NCI-H2081 treated with DMSO at 0.1 percent for 48 hours (cell line): ENCODE measurements around the gene SGF29.
"Not testable (repeated sequence)": the region's sequence is repeated elsewhere in the genome, so short reads cannot be mapped to it uniquely, and the experiment has no call there.

Source experiments
- DNase-seq: peaks from one replicate; lab custom pipeline; 2025; lab: John Stamatoyannopoulos, UW

SGF29 gene

DNA sequence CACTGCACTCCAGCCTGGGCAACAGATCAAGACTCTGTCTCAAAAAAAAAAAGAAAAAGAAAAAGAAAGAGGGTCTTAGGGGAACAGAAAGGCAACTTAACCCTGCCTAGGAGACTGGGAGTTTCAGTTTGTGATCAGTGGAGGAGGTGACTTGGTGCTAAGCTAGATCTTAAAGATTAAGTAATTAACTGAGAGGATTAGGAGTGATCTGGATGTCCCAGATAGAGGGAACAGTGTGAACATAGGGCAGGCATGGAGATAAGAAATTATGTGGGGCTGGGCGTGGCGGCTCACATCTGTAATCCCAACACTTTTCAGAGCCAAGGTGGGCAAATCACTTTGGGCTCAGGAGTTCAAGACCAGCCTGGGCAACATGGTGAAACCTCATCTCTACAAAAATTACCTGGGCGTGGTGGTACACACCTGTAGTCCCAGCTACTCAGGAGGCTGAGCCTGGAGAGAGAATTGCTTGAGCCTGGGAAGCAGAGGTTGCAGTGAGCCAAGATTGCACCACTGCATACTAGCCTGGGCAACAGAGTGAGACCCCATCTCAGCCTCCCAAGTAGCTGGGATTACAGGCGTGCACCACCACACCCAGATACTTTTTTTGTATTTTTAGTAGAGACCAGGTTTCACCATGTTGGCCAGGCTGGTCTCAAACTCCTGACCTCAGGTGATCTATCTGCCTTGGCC lies 12.7 kb downstream of the SGF29 start:
- not testable (repeated sequence) for DNase-seq

DNA sequence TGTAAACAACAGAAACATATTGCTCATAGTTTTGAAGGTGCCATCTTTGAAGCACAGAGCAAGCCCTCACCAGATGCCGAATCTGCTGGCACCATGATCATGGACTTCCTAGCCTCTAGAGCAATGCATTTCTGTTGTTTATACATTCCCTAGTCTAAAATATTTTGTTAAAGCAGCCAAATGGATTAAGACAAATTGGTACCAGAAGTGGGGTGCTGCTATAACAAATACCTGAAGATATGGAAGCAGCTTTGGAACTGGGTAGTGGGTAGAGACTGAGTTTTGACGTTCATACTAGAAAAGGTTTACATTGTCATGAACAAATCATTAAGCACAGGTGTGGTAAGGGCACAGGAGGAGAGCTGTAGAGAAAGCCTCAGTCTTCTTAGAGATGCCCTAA lies 13.6 kb downstream of the SGF29 start:
- DNase-seq = no peak

DNA sequence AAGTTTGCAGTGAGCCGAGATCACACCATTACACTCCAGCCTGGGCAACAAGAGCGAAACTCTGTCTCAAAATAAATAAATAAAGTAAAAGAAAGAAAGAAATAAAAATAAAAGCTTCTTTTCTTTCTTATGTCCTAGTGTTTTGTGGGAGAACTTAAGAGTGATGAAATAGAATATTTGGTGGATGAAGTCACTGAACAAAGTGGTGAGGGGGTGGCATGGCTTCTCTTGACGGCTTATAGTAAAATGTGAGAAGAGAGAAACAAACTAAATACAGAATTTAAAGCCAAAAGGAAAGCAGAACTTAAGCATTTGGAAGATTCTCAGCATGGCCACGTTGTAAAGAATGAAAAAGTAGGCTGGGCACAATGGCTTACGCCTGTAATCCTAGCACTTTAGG lies 15.3 kb downstream of the SGF29 start:
- no peak for DNase-seq

DNA sequence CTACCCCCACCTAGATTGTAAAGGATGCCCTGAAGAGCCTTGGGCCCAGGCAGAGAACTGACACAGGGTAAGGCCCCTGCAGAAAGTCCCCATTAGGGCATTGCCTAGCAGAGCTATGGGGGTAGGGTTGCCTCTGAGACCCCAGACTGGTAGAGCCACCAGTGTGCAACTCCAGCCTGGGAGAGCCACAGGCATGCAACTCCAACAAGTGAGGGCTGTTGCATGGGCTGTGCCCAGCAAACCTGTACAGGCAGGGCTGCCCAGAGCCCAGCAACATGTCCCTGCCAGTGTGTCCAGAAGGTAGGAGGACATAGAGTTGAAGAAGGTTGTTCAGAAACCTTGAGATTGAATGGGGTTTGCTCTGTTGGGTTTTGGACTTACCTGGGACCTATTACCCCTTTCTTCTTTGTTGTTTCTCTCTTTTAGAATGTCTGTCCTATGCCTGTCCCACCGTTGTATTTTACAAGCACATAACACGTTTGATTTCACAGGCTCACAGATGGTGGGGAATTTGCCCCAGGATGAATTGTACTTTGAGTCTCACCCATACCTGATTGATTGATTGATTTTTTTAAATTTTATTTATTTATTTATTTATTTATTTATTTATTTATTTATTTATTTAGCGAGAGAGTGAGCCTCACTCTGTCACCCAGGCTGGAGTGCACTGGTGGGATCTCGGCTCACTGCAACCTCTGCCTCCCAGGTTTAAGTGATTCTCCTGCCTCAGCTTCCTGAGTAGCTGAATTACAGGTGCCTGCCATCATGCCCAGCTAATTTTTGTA lies 16.4 kb downstream of the SGF29 start:
- no peak for DNase-seq

DNA sequence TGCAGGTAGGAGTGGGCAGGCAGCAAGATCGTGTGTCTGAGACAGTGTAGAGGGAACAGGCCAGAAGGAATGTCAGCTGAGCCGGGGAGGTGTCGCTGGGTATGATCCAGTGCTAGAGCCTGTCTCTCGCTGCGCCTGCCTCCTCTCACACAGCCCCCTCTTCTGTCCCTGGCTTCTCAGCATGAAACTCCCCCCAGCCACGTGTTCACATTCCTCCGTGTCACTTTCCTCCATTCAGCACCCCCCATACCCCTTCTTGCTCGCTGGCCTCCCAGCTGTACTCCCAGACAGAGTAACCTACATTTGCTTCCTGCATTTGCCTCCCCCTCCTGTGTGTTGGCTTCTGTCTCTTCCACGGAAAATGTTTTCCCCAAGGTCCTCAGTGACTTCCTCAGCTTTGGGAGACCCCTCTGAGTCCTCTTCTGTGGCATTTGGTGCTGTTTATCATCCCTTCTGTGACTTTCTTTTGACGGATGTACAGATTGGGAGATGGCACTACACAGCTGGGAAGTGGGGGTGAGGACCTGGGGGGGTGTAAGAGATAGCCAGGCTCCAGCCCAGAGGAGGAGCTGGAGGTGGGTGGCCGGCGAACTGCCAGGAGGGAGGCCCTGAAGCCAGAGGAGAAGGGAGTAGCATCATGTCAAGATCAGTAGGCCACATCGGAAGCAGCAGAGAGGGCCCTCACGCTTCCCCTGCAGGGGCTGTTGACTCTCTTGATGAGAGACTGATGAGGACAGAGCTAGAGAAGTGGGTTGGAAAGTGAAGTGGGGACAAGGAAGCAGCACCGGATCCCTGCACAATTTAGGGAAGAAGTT lies 19.2 kb downstream of the SGF29 start:
- DNase-seq = no peak

DNA sequence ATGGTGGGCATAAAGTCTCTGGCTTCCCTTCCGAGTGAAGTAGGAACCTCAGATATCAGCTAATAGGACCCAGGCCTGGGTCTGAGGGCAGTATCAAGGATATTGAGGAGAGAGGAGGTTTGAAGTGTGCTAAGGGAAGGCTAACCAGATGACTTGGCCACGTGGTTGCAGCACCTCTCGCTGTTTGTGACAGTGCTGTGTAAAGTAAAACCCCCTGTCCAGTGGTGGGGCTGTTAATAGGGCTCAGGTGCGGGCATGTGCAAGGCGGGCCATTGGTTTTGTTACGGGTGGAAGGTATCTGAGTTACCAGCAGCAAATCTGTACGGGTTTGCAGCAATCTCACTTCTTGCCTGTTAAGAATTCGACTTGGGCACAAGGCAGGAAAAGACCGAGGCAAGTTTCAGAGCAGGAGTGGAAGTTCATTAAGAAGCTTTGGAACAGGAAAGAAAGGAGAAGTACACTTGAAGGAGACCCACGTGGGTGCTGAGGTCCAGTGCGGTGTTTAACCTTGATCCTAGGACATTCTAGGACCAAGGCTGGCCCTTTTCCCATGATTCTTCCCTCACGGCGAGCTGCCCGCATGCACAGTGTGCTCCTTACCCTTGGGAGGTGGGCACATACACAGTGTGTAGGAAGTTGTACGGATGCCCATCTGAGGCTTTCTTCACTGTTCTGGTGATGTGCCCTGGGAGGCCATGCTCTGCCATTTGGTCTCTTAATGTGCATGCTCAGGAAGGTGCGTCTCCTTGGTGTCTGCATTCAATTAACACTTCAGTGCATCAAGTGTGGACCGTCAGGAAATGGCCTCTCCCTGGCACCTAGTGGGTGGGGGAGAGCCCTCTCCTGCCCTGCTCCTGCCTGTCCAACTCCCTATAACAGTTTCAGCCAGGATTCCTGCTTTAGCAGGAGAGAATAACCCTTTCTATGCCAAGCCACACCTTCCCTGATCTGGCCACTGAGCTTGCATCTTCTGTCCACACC lies 20.3 kb downstream of the SGF29 start:
- no peak for DNase-seq

DNA sequence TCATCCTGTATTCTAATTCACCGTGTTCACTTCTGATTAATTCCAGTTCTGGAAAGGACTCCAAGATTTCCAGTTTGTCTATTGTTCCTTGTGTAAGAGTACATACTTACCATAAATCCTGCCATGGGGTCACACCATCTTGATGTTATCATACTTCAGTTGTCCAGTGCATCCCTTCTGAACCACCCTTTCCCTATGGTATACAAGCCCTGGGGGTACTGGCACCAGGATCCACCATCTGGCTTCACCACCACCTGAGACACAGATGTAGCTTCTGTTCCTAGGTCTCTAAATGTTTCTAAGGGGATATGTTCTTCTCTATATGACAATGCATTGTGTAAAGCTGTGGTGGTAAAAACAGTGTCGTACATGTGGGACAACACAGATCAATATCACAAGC lies 21.2 kb downstream of the SGF29 start:
- no peak for DNase-seq

DNA sequence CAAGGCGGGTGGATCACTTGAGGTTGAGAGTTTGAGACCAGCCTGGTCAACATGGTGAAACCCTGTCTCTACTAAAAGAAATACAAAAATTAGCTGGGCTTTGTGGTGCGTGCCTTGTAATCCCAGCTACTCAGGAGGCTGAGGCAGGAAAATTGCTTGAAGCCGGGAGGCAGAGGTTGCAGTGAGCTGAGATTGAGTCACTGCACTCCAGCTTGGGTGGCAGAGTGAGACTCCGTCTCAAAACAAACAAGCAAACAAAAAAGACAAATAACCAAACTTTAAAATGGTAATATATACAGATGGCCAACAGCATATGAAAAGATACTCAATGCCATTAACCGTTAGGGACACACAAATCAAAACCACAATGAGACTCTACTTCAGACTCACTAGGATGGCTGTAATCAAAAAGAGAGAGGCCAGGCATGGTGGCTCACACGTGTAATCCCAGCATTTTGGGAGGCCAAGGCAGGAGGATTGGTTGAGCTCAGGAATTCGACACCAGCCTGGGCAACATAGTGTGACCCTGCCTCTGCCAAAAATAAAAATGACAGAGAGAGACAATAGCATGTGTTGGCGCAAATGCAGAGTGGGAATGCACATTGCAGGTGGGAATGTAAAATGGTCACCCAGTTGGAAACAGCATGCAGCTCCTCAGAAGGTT lies 21.9 kb downstream of the SGF29 start:
- no peak for DNase-seq

DNA sequence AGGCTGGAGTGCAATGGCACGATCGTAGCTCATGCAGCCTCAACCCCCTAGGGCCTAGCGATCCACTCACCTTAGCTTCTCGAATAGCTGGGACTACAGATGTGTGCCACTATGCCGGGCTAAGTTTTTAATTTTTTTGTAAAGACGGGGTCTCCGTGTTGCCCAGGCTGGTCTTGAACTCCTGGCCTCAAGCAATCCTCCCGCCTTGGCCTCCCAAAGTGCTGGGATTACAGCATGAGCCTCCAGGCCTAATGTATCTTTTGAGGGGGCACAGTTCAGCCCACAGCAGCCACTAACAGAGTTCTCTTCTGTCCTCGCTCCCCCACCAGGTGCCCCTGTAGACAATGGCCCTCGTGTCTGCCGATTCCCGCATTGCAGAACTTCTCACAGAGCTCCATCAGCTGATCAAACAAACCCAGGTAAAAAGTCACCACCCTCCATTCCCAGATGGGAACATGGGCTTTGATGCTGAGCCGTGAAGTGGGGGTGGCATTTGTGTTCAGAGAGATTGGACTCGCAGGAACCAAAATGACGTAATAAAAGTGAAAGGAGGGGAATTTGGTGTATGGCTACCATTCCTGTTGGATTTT lies 27.1 kb downstream of the SGF29 start:
- no peak for DNase-seq

DNA sequence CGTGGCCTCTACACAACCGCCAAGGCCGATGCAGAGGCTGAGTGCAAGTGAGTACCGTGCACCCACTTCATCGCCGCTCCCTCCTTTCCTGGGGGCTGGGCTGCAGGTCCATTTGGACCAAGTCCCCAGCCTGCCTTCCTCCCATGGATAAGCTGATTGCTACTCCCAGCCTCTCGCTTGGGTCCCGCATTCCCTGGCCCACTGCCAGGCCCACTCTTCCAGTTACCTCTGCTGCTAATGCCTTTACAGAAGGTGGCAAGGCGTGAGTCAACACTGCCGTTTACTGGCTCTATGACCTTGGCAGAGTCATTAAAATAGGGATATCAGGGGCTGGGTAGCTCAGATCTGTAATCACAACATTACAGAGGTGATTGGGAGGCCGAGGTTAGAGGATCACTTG lies 32.0 kb downstream of the SGF29 start:
- DNase-seq = no peak

DNA sequence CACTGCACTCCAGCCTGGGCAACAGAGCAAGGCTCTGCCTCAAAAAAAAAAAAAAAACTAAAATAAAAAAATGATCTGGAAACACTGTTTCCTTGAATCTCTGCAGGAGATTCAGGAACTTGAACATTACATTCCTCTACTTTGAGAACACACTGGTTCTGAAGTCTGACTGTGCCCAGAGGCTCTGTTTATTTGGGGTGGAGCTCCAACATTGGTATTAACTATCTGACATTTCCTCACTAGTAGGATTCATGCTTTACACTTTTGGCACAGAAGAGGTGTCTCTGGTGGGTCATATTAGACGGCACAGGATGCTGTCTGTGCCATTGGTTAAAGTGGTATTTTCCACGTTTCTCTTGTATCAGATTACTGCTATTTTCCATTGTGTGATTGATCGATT lies 32.7 kb downstream of the SGF29 start:
- no peak for DNase-seq

DNA sequence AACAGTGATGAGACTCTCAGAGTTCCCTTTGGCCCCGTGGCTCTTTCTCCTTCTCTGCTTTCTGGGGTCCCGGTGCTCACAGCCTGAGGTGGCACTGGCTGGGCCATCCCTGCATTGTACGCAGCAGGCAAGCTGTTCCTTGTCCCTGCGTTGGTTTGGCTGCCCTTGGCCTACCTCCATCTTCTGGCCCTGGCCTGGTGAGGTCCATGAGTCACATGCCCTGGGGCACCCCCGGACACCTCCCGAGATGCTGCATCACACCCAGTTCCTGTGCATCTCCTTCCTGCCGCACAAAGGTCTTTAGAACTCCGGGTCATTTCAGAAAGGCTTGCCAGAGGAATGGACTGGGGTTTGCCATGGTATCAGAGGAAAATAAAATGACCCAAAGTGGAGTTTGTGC lies 33.7 kb downstream of the SGF29 start:
- DNase-seq = no peak

DNA sequence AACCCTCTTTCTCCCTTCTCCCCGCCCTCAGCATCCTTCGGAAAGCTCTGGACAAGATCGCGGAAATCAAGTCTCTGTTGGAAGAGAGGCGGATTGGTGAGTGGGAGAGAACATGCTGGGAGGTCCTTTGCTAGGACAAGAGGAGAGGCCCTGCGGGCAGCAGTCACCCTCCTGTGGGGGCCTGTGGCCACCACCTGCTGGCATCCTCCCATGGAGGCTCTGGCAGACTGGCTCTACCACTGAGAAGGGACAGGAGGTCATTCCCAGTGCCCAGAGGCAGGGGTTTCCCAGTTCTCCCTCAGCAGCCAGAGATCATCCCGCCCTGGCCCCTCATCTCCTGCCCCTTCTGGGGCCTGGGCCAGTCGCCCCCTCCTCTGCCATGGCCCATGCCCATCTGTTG lies 35.3 kb downstream of the SGF29 start:
- no peak for DNase-seq

DNA sequence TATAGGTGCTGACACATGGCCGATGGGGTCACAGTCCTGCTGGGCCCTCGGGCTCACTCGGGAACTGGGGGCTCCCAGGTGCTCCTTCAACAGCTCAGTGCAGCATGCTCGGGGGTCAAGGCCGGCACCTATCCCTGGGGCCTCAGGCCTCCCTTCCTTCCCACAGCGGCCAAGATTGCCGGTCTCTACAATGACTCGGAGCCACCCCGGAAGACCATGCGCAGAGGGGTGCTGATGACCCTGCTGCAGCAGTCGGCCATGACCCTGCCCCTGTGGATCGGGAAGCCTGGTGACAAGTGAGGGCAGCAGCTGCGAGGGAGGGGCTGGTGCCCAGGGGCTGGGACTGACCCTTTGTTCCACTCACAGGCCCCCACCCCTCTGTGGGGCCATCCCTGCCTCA lies 36.2 kb downstream of the SGF29 start:
- no peak for DNase-seq

DNA sequence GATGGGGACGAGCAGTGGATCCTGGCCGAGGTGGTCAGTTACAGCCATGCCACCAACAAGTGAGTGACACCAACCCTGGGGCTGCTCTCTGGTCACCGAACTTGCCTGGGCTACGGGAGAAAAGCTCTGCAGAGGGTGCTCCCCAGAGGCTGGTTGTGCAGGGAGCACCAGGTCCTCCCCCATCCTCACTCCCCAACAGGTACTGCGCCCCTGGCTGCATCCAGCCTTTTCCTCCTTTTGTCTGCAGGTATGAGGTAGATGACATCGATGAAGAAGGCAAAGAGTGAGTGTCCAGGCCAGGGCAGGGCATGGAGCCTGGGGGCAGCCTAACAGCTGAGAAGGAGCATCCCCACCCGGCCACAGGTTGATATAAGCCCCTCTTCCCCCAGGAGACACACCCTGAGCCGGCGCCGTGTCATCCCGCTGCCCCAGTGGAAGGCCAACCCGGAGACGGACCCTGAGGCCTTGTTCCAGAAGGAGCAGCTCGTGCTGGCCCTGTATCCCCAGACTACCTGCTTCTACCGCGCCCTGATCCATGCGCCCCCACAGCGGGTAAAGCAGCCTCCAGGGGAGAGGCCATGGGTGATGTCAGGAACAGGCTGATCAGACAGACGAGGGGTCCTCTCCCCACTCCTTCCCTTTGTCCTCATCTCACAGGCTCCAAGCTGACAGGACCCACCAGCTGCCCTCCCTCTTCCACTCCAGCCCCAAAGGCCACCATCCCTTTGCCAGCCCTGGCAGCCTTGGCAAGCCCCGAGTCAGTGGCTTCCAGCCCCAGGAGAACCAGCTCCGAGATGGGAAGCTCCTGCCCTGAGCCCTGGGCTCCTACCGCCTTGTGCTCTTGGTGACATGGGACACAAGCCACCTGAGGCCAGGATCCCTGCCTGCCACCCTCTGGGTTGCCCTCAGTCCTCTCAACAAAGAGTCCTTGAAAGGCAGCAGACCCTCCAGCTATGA lies 36.9 kb downstream of the SGF29 start:
- DNase-seq = no peak

DNA sequence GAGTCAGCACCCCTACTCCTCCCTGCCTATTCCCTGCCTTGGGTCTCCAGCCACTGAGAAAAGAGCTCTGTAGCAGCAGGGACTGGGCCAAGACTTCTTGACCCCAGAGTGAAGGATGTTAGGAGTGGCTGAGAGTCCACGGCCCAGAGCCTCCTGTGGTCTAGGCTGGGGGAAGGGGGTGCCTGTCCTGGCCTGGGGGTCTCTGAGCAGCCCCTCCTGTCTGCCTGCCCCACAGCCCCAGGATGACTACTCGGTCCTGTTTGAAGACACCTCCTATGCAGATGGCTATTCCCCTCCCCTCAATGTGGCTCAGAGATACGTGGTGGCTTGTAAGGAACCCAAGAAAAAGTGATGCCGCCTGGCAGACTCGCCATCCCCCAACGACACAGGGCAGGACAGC lies 37.6 kb downstream of the SGF29 start:
- no peak for DNase-seq

DNA sequence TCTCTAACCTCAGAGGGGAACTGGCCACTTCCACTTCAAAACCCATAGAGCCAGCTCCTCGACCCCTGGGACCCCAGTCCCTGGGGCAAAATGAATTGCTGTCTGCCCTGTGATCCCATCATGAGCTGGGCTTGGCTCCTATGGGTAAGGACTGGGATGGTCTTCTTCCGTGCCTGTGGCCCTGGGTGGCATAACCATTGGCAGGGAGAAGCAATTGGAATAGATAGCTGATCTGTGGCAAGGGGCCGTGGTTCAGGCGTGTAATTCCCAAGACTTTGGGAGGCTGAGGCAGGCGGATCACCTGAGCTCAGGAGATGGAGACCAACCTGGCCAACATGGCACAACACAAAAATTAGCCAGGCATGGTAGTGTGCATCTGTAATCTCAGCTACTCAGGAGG lies 38.8 kb downstream of the SGF29 start:
- no peak for DNase-seq

DNA sequence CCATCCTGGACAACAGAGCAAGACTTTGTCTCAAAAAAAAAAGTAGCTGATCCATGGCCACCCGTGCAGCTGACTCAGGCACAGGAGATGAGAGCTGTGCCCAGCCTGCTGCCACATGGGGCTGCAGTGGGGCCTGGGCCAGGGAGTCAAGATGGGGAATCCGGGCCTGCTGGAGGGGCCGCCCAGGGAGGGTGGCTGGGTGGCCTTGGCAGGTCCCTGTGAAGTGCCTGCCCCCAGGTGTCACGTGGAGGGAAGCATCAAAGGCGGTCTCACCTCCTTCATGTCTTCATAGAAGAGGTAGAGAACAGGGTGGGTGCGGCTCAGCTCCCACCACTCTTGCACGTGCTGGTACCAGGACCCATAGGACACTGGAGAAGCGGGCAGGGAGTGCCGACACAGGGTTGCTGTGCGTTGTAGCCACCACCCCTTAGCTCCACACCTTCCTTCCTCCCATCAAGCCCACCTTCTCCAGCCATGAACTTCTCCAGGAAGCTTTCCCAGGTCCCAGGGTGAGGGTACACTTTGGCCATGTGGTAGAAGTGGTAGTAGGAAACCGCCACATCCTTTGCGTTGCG lies 39.3 kb downstream of the SGF29 start:
- DNase-seq = no peak

DNA sequence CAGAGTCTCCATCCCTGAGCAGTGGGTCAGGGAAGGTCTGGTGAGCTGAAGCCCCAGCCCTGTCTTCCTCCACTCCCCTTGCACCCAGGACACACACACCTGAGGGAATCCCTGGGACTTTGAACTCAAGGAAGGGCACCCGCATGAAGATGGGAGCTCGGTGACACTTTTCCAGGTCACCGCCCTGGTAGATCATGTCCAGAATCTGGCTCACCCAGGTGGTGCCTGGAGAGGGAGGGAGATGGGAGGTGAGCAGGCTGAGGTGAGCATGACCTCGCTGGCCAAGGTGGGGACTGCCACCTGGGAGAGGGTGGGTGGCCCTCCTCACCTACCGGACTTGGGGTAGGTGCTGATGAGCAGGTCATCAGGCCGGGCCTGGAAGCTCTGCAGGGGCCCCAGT lies 41.7 kb downstream of the SGF29 start:
- DNase-seq = not testable (repeated sequence)
